Endothelial cell of hepatic sinusoid (primary cell): Measurements from ENCODE around the gene ZP2.
"Not testable (repeated sequence)": the region's sequence is repeated elsewhere in the genome, so short reads cannot be mapped to it uniquely, and the experiment has no call there.

Experiments used
- in situ Hi-C: cut with HindIII; loops from 2 replicates; pipeline ENCODE4 v1.10.0; 2017; ENCODE audit warnings: low sequenced_read_pairs

ZP2 gene

DNA sequence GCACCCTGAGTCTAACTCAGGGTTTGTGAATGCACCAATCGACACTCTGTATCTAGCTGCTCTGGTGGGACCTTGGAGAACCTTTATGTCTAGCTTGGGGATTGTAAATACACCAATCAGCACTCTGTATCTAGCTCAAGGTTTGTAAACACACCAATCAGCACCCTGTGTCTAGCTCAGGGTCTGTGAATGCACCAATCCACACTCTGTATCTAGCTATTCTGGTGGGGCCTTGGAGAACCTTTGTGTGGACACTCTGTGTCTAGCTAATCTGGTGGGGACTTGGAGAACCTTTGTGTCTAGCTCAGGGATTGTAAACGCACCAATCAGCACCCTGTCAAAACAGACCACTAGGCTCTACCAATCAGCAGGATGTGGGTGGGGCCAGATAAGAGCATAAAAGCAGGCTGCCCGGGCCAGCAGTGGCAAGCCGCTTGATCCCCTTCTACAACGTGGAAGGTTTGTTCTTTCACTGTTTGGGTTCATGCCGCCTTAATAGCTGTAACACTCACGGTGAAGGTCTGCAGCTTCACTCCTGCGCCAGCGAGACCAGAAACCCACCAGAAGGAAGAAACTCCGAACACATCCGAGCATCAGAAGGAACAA lies 58.1 kb downstream of the ZP2 start:
- in situ Hi-C loops, result not testable (repeated sequence)

DNA sequence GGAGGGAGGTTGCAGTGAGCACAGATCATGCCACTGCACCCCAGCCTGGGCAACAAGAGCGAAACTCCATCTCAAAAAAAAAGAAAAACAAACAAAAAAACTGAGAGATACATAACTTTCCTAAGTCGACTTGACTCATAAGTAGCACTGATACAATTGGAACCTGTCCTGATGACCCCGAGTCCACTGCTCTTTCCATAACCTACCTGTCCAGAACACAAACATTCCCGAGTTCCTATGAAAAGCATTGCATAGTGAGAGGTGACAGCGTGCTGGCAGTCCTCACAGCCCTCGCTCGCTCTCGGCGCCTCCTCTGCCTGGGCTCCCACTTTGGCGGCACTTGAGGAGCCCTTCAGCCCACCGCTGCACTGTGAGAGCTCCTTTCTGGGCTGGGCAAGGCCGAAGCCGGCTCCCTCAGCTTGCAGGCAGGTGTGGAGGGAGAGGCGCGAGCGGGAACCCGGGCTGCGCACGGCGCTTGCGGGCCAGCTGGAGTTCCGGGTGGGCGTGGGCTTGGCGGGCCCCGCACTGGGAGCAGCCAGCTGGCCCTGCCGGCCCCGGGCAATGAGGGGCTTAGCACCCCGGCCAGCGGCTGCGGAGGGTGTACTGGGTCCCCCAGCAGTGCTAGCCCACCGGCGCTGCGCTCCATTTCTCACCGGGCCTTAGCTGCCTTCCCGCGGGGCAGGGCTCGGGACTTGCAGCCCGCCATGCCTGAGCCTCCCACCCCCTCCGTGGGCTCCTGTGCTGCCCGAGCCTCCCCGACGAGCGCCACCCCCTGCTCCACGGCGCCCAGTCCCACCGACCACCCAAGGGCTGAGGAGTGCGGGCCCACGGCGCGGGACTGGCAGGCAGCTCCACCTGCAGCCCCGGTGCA lies 59.0 kb downstream of the ZP2 start:
- in situ Hi-C loops, result not testable (repeated sequence)

DNA sequence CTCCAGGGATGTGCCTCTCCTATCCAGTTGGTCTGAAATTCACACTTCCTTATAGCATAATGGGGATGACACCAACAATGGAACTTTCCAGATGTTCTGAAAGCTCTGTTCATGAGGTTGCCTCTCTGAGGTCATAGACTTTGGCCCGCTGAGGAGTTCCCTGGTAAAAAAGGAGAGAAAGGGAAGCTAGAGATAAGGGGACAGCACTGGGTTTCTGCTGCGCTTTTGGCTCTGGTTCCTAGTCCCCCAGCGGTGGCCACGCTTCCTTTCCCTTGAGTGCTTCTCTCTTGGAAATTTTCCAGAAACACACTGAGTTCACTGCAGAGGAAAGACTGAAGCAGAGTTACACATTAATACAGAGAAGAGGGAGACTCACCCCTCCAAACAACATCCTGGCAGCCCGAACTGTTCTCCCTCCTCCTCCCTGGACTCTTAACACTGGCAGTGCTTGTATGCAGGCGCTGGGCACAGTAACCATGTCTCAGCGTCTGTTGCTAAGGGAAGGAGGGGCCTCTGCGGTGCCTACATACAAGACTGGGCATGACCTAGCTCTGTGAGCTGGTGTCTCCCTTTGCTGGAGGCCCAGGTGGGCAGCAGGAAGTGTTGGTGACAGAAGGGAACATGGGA lies 60.9 kb downstream of the ZP2 start, which contains the start of gene DNAH3:
TSS of gene DNAH3 (minus strand) at position 472 of the 627 bp plus-strand sequence. CDS start 527 bp downstream, outside the sequence.
- in situ Hi-C loops, result no loop called here
